ENCODE data around the gene CD38.

GRCh38 chr4:15797320-15797719, 19.2 kb downstream of the CD38 start:
- TF ChIP-seq, protein P1, sequence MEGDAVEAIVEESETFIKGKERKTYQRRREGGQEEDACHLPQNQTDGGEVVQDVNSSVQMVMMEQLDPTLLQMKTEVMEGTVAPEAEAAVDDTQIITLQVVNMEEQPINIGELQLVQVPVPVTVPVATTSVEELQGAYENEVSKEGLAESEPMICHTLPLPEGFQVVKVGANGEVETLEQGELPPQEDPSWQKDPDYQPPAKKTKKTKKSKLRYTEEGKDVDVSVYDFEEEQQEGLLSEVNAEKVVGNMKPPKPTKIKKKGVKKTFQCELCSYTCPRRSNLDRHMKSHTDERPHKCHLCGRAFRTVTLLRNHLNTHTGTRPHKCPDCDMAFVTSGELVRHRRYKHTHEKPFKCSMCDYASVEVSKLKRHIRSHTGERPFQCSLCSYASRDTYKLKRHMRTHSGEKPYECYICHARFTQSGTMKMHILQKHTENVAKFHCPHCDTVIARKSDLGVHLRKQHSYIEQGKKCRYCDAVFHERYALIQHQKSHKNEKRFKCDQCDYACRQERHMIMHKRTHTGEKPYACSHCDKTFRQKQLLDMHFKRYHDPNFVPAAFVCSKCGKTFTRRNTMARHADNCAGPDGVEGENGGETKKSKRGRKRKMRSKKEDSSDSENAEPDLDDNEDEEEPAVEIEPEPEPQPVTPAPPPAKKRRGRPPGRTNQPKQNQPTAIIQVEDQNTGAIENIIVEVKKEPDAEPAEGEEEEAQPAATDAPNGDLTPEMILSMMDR (IDR thresholded peaks at IDR 0.05), result no peak
- no peak for TF ChIP-seq POLR2AphosphoS5 (IDR thresholded peaks at IDR 0.05)

All from transverse colon (tissue), 4 donors.